Measurements from ENCODE around the gene OR10T2. TPM values are rescaled to one million over a fixed set of nuclear protein-coding genes. Genes with fewer than 3 reads are reported as not detected.
"Not testable (repeated sequence)": the region's sequence is repeated elsewhere in the genome, so short reads cannot be mapped to it uniquely, and the experiment has no call there.

OR10T2 gene
- total RNA-seq, 1 donor = not detected

GRCh38 chr1:158357441-158357840 lies 41.8 kb downstream of the OR10T2 start:
- TF ChIP-seq, protein P1, sequence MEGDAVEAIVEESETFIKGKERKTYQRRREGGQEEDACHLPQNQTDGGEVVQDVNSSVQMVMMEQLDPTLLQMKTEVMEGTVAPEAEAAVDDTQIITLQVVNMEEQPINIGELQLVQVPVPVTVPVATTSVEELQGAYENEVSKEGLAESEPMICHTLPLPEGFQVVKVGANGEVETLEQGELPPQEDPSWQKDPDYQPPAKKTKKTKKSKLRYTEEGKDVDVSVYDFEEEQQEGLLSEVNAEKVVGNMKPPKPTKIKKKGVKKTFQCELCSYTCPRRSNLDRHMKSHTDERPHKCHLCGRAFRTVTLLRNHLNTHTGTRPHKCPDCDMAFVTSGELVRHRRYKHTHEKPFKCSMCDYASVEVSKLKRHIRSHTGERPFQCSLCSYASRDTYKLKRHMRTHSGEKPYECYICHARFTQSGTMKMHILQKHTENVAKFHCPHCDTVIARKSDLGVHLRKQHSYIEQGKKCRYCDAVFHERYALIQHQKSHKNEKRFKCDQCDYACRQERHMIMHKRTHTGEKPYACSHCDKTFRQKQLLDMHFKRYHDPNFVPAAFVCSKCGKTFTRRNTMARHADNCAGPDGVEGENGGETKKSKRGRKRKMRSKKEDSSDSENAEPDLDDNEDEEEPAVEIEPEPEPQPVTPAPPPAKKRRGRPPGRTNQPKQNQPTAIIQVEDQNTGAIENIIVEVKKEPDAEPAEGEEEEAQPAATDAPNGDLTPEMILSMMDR (IDR thresholded peaks at IDR 0.05; ENCODE audit: insufficient read depth, low read depth, low read length) = no peak
- no peak overlapping the region for H3K4me3 ChIP-seq (ENCODE audit: low read depth, low read length)
- no peak for DNase-seq (ENCODE audit: low read depth)

- no peak for DNase-seq (ENCODE audit: low read depth)
- TF ChIP-seq, protein P1 (IDR thresholded peaks at IDR 0.05; ENCODE audit: insufficient read depth, low read depth, low read length) = no peak
- no peak overlapping the region for H3K4me3 ChIP-seq (ENCODE audit: low read depth, low read length)
These were observed 42.6 kb downstream of the OR10T2 start for GRCh38 chr1:158356616-158357015.

GRCh38 chr1:158355773-158356285 lies 43.4 kb downstream of the OR10T2 start:
- TF ChIP-seq, protein P1 (IDR thresholded peaks at IDR 0.05; ENCODE audit: insufficient read depth, low read depth, low read length) = no peak
- H3K4me3 ChIP-seq (ENCODE audit: low read depth, low read length) = no peak overlapping the region

GRCh38 chr1:158354255-158354654 lies 45.0 kb downstream of the OR10T2 start:
- H3K4me3 ChIP-seq (ENCODE audit: low read depth, low read length) = no peak overlapping the region
- TF ChIP-seq, protein P1 (IDR thresholded peaks at IDR 0.05; ENCODE audit: insufficient read depth, low read depth, low read length) = no peak
- DNase-seq (ENCODE audit: low read depth) = no peak

More at GRCh38 chr1:158355773-158356285, 43.4 kb downstream of the OR10T2 start:
- DNase-seq (ENCODE audit: low read depth) = no peak

- DNase-seq (ENCODE audit: low read depth) = no peak
- no peak within 1 kb of the TSS for H3K4me3 ChIP-seq (ENCODE audit: low read depth, low read length)
- TF ChIP-seq, protein P1 (IDR thresholded peaks at IDR 0.05; ENCODE audit: insufficient read depth, low read depth, low read length) = no peak
These were observed 45.8 kb downstream of the OR10T2 start, which contains the start of gene CD1E for GRCh38 chr1:158353303-158354075. Gene CD1E (plus strand): TSS chr1:158353894. CDS start chr1:158353989, 95 bp downstream.

DNA sequence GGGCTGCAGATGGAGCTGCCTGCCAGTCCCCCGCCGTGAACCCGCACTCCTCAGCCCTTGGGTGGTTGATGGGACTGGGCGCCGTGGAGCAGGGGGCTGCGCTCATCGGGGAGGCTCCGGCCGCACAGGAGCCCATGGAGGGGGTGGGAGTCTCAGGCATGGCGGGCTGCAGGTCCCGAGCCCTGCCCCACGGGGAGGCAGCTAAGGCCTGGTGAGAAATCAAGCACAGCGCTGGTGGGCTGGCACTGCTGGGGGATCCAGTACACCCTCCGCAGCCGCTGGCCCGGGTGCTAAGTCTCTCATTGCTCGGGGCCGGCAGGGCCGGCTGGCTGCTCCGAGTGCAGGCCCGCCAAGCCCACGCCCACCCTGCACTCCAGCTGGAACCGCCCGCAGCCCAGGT lies 50.3 kb downstream of the OR10T2 start:
- DNase-seq (ENCODE audit: low read depth); H3K4me3 ChIP-seq (ENCODE audit: low read depth, low read length): not testable (repeated sequence)

Other genes starting within 250 kb of the OR10T2 start
- gene CD1D, start 218.6 kb downstream of the OR10T2 start, total RNA-seq = under 0.01 TPM in 2 replicates
- gene CD1A, start 145.0 kb downstream of the OR10T2 start, total RNA-seq = not detected in 2 replicates
- gene CD1C, start 109.5 kb downstream of the OR10T2 start, total RNA-seq = not detected in 2 replicates
- not detected in 2 replicates for gene CD1B, start 67.9 kb downstream of the OR10T2 start, total RNA-seq
- gene CD1E, start 45.6 kb downstream of the OR10T2 start, total RNA-seq = not detected in 2 replicates
- gene OR10K2, start 26.8 kb upstream of the OR10T2 start, total RNA-seq = not detected in 2 replicates
- not detected in 2 replicates for gene OR10K1, start 62.4 kb upstream of the OR10T2 start, total RNA-seq
- not detected in 2 replicates for gene OR10R2, start 72.8 kb upstream of the OR10T2 start, total RNA-seq
- gene OR6Y1, start 154.9 kb upstream of the OR10T2 start, total RNA-seq = not detected in 2 replicates
- gene OR6P1, start 171.1 kb upstream of the OR10T2 start, total RNA-seq = not detected in 2 replicates
- gene OR10X1, start 180.4 kb upstream of the OR10T2 start, total RNA-seq = not detected in 2 replicates
- not detected in 2 replicates for gene OR10Z1, start 205.8 kb upstream of the OR10T2 start, total RNA-seq

Measured in fibroblast of villous mesenchyme (primary cell).